ENCODE data around the gene PAGE2B. TPM values are rescaled to one million over a fixed set of nuclear protein-coding genes. Genes with fewer than 3 reads are reported as not detected.

PAGE2B gene, protein sequence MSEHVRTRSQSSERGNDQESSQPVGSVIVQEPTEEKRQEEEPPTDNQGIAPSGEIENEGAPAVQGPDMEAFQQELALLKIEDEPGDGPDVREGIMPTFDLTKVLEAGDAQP
- 1 to 10 TPM in 1 of 7 donors, not detected in 6; 1.6 TPM for total RNA-seq
- under 1 TPM in 2 of 3 donors, not detected in 1; 0.53 to 0.61 TPM for polyA plus RNA-seq
- long read RNA-seq, donor 1: 0 reads
- long read RNA-seq, donor 2: 0 reads

DNA sequence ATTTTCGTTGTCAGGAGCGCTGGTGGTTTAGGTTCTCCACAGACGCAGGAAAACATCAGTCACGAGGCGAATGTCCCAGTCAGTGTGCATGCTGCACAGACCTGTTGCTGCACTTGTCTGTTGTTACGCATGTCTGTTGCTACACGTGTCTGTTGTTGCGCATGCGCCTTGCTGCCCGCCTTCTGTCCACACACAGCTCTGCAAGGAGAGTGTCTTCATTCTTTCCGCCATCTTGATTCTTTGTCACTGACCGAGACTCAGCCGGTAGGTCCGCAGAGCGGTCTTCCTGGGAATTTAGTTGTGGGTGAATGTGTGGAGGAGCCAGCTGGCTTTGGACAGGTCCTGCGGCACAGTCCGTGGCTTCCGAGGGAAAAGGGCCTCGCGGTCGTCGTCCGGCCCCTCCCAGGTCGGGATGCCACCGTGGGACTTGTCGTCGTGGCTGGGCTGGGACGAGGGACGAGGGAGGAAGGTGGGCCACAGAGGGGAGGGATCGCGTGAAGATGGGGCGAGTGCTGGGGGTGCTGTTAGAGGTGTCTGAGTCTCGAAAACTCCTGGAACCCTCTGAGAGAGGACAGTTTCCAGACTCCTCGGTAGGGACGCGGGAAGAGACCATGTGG is at the start of gene PAGE2B:
PAGE2B (plus strand) TSS at position 180 of the 617 bp plus-strand sequence. CDS start 1,012 bp downstream, outside the sequence.
- WGBS, 5 donors: 83 to 93% (median 91%) methylated on average over 17 to 36 of the region's 36 CpGs
- Histone ChIP-seq H3K27ac (no peak within 1 kb of the TSS), H3K4me1 (no peaks in the 10 kb centered on the region), H3K36me3 (no peaks in the 10 kb centered on the region), H3K27me3 (replicated peaks in 1 of 7) (peaks cover 0 to 4% (median 0%) of the 10 kb centered on the region in 7 donors), H3K9me3 (no peaks in the 10 kb centered on the region), H3K4me3 (no peak within 1 kb of the TSS)
- no peak for DNase-seq
- intact Hi-C loops (cut with DNase I; ENCODE audit: low total_unique reads): no loop called here
- TF ChIP-seq POLR2AphosphoS5 (IDR thresholded peaks at IDR 0.05): no peak
- no peak for TF ChIP-seq POLR2A (IDR thresholded peaks at IDR 0.05)
- TF ChIP-seq, protein P1, sequence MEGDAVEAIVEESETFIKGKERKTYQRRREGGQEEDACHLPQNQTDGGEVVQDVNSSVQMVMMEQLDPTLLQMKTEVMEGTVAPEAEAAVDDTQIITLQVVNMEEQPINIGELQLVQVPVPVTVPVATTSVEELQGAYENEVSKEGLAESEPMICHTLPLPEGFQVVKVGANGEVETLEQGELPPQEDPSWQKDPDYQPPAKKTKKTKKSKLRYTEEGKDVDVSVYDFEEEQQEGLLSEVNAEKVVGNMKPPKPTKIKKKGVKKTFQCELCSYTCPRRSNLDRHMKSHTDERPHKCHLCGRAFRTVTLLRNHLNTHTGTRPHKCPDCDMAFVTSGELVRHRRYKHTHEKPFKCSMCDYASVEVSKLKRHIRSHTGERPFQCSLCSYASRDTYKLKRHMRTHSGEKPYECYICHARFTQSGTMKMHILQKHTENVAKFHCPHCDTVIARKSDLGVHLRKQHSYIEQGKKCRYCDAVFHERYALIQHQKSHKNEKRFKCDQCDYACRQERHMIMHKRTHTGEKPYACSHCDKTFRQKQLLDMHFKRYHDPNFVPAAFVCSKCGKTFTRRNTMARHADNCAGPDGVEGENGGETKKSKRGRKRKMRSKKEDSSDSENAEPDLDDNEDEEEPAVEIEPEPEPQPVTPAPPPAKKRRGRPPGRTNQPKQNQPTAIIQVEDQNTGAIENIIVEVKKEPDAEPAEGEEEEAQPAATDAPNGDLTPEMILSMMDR (IDR thresholded peaks at IDR 0.05 in 8 of 11, conservative IDR thresholded peaks at IDR 0.05 in 3 of 11): no peak

DNA sequence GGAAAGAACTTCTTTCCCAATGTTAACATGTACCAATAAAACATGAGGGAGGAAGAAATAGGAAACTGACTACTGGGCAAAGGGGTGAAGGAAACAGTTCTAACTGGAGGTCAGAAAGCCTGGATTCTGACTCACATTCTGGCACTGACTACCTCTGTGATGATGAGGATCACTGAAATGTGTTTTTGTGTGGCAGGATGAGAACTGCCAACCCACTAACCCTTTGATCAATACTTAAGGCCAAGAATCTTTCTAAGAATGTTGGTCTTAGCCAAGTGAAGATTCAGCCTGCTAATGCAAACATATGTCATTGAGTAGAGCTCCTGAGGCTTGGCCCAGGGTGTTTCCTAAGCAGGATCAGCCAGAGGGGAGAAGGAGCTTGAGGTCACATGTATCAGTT is 48.7 kb upstream of the PAGE2B start:
- no peak for TF ChIP-seq POLR2A (IDR thresholded peaks at IDR 0.05)
- TF ChIP-seq POLR2AphosphoS5 (IDR thresholded peaks at IDR 0.05): no peak
- TF ChIP-seq, protein P1 (IDR thresholded peaks at IDR 0.05 in 8 of 11, conservative IDR thresholded peaks at IDR 0.05 in 3 of 11): no peak
- no peak overlapping the region for H3K27ac ChIP-seq
- intact Hi-C loops (cut with DNase I; ENCODE audit: low total_unique reads): no loop called here

DNA sequence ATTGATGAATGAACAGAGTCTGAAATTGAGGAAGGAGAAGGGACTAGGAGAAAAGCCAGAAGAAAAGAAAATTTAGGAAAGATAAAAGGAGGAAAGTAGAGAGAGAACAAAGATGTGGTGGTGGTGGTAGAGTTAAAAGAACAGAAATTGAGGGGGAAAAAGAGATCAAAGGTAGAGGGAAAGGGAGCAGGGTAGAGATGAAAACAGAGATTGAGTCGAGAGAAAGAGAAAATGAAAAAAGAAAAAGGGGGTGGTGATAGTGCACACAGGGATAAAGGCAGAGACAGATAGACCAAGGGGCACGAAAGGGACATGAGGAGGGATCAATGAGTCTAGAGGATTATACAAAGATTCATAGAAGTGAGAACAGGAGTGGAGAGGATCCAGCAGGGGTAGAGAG is 48.0 kb upstream of the PAGE2B start:
- no peaks in the 10 kb centered on the region for H3K27me3 ChIP-seq (replicated peaks in 1 of 7)
- no peaks in the 10 kb centered on the region for H3K36me3 ChIP-seq
- no peak overlapping the region for H3K4me3 ChIP-seq
- WGBS, 5 donors: 49 to 88% (median 72%) methylated on average over 2 of the region's 2 CpGs
- intact Hi-C loops (cut with DNase I; ENCODE audit: low total_unique reads): no loop called here
- no peaks in the 10 kb centered on the region for H3K4me1 ChIP-seq
- TF ChIP-seq, protein P1 (IDR thresholded peaks at IDR 0.05 in 8 of 11, conservative IDR thresholded peaks at IDR 0.05 in 3 of 11): no peak
- TF ChIP-seq POLR2A (IDR thresholded peaks at IDR 0.05): no peak
- DNase-seq: no peak
- no peak overlapping the region for H3K27ac ChIP-seq
- no peaks in the 10 kb centered on the region for H3K9me3 ChIP-seq

More for the DNA sequence above, 48.7 kb upstream of the PAGE2B start:
- Histone ChIP-seq H3K36me3 (no peaks in the 10 kb centered on the region), H3K4me3 (no peak overlapping the region), H3K4me1 (no peaks in the 10 kb centered on the region), H3K27me3 (replicated peaks in 1 of 7) (no peaks in the 10 kb centered on the region), H3K9me3 (no peaks in the 10 kb centered on the region)
- DNase-seq: no peak

DNA sequence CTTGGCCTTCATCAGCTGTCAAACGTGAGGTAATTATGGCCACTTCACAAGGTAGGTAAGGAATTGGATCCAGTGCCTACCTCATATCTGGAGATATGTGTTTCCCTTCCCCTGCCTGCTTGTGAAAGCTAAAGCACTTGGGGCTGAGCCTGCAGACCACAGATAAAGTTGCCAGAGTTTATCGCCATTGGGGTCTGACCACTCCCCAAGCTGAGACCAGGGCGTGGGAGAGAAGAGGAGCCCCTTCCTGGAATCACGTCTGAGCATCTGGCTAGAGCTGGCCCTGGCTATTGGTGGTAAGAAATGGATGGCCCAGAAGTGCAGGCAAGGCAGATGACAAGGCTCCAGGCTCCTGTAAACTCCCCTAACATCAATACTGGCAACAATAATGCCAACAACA is 46.8 kb upstream of the PAGE2B start:
- no peaks in the 10 kb centered on the region for H3K27me3 ChIP-seq (replicated peaks in 1 of 7)
- intact Hi-C loops (cut with DNase I; ENCODE audit: low total_unique reads): no loop called here
- whole genome bisulfite sequencing, 5 donors: 43 to 90% (median 71%) methylated on average over 2 to 4 of the region's 4 CpGs
- no peak overlapping the region for H3K27ac ChIP-seq
- no peaks in the 10 kb centered on the region for H3K9me3 ChIP-seq
- no peaks in the 10 kb centered on the region for H3K4me1 ChIP-seq
- H3K4me3 ChIP-seq: no peak overlapping the region
- no peak for DNase-seq
- TF ChIP-seq, protein P1 (IDR thresholded peaks at IDR 0.05 in 8 of 11, conservative IDR thresholded peaks at IDR 0.05 in 3 of 11): no peak
- TF ChIP-seq POLR2AphosphoS5 (IDR thresholded peaks at IDR 0.05) (no peak), POLR2A (IDR thresholded peaks at IDR 0.05) (no peak)
- no peaks in the 10 kb centered on the region for H3K36me3 ChIP-seq
